Tibial nerve (tissue), 3 donors: ENCODE results near the gene ERBB4.

Experiments used
- POLR2A ChIP-seq, 2 donors: fragments of 450-650 bp; IDR thresholded peaks; one replicate each; pipeline ENCODE4 v1.6.1; 2017; ENCODE audit warnings: antibody characterized with exemption in 2 of 2, mild to moderate bottlenecking in 2 of 2, moderate library complexity in 2 of 2
- TF ChIP-seq, protein P1 (sequence below), 5 experiments: fragments of 200-600 bp in 3 of 5; fragments of 450-650 bp in 2 of 5; sonication (generic) in 3 of 5; IDR thresholded peaks; one replicate each; pipeline ENCODE4 v1.5.1; 2016 to 2019; ENCODE audit warnings: antibody characterized with exemption in 5 of 5, mild to moderate bottlenecking in 3 of 5, moderate library complexity in 2 of 5

- TF ChIP-seq, protein P1, sequence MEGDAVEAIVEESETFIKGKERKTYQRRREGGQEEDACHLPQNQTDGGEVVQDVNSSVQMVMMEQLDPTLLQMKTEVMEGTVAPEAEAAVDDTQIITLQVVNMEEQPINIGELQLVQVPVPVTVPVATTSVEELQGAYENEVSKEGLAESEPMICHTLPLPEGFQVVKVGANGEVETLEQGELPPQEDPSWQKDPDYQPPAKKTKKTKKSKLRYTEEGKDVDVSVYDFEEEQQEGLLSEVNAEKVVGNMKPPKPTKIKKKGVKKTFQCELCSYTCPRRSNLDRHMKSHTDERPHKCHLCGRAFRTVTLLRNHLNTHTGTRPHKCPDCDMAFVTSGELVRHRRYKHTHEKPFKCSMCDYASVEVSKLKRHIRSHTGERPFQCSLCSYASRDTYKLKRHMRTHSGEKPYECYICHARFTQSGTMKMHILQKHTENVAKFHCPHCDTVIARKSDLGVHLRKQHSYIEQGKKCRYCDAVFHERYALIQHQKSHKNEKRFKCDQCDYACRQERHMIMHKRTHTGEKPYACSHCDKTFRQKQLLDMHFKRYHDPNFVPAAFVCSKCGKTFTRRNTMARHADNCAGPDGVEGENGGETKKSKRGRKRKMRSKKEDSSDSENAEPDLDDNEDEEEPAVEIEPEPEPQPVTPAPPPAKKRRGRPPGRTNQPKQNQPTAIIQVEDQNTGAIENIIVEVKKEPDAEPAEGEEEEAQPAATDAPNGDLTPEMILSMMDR (IDR thresholded peaks at IDR 0.05): no peak
- TF ChIP-seq POLR2A (IDR thresholded peaks at IDR 0.05): no peak
Measured at GRCh38 chr2:212428681-212429478, 109.7 kb downstream of the ERBB4 start.
